Dermis blood vessel endothelial cell (primary cell): ENCODE data around the gene TANGO2. TPM values are rescaled to one million over a fixed set of nuclear protein-coding genes. Genes with fewer than 3 reads are reported as not detected.

ENCODE experiments used
- DNase-seq: peaks from one replicate; pipeline ENCODE4 v3.0.0; 2010
- total RNA-seq: library from RNA; depleted of rRNA; stranded (reverse); fragments of >200 nt; gene quantifications from 2 replicates; pipeline ENCODE4 v1.2.3, GENCODE V29; 2014

The TANGO2 gene
- total RNA-seq, 1 donor from 2014 or later, result 93.6 TPM

- no peak for DNase-seq
Measured at GRCh38 chr22:20089226-20089976, 68.5 kb downstream of the TANGO2 start.

- DNase-seq, result no peak
Measured at GRCh38 chr22:20089977-20090729, 69.2 kb downstream of the TANGO2 start.

- DNase-seq, result no peak
Measured at GRCh38 chr22:20090730-20091240, 69.9 kb downstream of the TANGO2 start.

DNA sequence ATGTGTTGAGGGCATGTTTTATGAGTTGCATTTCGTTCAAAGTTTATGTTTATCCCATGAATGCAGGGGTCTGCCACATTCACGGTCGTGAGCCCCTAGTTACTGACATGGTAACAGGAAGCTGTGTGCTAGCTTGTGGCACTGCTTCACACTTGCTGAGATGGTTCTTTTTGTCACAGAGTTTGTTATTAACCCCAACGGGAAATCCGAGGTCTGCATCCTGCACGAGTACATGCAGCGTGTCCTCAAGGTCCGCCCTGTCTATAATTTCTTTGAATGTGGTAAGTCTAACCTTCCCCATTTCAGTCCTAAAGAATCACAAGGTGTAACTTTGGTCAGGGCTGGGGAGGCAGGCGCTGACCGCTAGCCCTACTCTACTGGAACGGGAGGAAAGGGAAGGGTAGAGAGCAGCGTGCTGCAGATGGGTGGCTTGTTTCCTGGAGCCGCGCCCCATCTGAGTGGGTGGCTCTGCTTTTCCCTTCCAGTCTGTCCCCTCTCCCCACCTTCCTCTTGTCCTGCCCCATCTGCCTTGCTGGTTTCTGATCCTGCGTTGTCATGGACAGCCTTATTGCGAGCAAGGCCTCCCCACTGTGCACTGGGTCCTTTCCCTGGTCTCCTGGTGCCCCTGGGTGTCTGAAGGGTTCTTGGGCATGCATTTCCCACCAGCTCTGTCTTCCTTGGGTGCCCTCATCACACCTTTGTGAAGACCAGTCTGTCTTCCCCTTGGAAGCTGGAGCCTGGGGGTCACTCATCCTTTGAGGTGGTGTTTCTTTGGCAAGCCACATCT, 71.0 kb downstream of the TANGO2 start:
- DNase-seq, result no peak

DNA sequence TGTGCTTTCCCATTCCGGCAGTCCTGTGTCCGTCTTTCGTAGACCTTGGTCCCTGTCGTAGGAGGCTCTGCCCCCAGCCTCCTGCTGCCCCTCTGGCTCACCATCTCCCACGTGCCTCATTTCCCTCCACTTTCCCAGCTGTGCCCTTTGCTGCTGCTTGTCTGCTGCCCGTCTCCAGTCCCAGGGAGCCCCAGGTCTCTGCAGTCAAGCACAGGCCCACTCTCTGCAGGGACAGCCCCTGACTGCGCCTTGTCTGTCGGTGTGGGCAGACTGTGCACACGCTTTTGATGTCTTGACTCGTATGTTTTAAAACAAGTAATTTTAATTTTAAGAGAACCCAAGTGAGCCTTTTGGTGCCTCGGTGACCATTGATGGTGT, 71.6 kb downstream of the TANGO2 start:
- no peak for DNase-seq

GRCh38 chr22:20093418-20094196, 72.7 kb downstream of the TANGO2 start:
- no peak for DNase-seq

DNA sequence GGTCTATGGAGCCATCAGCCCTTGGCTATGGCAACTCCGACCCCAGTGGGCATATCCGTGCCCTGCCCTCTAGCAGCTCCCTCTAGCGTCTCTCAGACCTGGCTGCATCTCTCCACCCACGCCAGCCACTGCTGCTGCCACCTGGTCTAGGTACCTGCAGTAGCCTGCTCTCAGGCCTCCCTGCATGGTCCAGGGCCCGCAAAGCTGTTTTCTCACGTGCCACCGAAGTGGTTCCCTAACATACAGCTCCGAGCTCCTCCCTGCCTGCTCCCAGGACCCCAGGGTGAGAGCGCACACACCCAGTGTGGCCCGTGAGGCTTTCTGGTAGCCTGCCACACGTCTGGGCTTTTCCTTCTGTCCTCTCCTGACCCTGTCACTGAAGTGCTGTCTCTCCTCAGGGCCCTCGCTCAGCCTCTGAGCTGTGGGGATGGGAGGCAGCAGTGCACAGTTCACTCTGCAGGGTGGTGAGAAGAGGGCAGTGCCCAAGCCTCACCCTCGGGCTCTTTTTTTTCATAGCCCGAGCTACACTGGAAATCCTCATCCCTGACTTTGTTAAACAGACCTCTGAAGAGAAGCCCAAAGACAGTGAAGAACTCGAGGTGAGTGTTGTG, 73.4 kb downstream of the TANGO2 start:
- no peak for DNase-seq

DNA sequence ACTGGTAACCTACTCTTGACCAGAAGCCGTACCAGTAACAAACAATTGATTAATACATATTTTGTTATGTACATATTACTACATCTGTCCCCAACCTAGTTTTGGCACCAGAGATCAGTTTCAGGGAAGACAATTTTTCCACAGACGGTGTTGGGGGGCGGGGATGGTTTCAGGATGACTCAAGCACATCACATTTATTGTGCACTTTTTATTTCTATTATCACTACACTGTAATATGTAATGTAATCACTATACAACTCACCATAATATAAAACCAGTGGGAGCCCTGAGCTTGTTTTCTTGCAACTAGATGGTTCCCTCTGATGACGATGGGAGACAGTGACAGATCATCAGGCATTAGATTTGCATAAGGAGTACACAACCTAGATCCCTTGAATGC, 74.6 kb downstream of the TANGO2 start:
- no peak for DNase-seq

GRCh38 chr22:20096574-20097420, 75.9 kb downstream of the TANGO2 start:
- DNase-seq, result no peak

DNA sequence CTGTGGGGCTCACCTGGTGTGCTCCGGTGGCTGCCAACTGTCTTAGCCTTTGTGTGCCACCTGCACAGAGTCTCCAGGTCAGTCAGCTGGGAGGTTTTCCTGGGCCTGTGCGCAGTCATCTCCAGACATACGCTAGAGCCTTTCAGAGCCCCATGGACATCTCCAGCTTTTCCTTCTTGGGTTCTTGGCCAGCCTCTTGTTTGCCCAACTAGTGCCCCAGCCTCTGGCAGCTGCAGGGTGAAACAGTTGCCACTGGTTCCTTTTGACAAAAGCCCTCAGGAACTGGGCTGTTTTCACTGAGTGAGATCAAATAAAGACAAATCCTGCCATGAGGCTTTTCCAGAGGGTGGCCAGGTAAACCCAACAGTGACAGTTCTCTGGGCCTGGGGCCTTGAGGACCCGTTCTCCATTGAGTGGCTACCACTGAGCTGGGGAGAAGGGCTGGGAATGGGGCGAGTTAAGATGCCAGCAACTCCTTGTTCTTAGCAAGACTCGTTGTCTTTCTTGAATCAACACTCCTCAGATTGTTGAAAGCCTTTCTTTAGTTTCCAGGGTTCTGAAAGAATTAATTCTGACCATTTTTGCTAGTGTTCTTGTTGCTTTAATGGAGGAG, 78.3 kb downstream of the TANGO2 start:
- no peak for DNase-seq

DNA sequence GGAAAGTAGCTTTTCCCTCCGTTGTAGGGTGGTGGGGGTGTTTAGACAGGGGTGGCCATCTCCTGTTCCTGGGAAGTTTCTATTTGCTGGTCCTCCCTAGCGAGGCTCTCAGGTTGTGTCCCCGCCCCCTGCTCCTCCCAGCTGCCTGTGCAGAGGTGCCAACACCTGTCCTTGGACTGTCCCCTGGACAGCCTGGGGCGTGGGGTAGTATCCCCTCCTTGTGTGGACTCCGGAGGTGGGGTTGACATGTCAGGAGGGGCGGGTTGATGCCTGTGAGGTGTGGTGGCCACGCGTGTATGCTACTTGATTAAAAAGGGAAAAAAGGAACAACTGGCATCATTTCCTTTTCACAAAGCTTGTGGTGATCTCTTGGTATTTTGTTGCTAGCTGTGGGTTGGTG, 80.7 kb downstream of the TANGO2 start:
- no peak for DNase-seq

GRCh38 chr22:20102203-20102780, 81.4 kb downstream of the TANGO2 start:
- no peak for DNase-seq

GRCh38 chr22:20105456-20106204, 84.7 kb downstream of the TANGO2 start:
- DNase-seq, result no peak

GRCh38 chr22:20106205-20106848, 85.4 kb downstream of the TANGO2 start:
- no peak for DNase-seq

DNA sequence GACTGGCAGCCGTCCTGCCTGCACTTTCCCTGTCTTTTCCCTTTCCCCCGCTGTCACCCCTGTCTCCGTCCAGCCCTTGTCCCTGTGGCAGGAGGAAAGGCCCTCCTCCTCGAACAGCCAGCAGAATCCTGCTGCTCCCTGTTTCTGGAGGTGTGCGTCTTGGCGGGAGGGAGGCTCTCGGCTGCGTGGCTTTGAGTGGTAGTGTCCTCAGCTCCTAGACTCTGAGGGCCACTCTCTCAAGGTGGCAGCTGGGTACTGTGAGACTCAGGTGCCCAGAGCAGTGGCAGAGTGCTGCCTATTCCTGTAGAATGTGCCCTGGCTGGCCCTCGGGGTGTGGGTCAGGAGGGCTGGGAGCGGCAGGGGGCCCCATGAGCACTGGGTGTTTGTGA, 85.9 kb downstream of the TANGO2 start:
- no peak for DNase-seq

GRCh38 chr22:20107471-20107901, 86.6 kb downstream of the TANGO2 start:
- no peak for DNase-seq

DNA sequence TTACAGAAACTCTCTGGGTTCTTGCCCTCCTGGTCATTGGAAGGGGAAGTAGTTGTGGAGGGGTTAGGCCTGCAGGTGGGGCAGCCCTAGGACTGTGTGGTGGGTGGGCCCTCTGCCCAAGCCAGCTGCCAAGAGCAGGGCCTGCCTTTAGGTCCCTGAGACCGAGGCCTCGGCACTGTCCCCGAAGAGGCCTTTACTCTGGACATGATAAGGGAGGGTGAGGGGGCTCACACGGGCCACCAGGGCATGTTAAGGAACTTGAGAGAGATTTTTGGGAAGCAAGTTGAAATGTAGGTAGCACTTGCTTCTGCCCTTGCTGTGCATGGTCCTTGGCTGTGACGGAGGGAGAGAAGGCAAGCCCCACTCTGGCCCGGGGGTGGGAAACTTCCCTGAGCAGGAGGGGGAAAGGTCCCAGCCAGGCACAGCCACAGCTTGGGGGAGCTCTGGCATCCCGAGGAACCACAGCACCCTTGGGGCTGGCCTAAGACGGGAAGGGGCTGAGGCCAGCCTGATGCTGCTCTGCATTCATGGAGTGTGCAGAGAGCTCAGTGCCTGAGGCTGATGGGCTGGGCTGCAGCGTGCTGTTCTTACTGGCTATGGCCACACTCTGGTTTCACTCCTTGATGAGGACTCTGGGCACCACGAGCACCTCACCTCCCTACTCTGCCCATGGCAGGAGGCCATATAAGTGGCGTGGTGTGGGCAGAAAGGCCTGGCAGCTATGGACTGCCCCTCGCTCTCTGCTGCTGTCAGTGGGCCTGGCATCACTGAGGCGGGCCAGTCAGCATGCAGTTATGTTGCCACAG, 87.2 kb downstream of the TANGO2 start:
- DNase-seq, result no peak

DNA sequence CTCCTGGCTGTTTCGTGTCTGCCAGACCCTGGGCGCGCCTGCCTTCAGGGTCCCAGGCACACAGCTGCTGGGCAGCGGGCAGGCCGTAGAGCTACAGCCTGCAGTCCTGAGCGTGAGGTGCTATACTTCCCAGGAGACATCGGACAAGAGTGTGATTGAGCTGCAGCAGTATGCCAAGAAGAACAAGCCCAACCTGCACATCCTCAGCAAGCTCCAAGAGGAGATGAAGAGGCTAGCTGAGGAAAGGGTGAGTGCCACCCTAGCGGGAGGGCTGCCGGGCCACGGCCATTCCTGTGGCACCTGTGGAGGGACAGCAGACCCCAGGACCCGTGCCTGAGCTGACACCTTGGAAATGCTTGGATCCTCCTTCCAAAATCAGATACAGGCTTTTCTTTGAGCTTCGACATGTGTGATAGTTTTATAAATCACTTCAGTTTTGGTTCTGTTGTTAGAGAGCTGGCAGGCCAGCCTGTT, 87.9 kb downstream of the TANGO2 start:
- no peak for DNase-seq
